HG03175 (cell line): ENCODE results near the gene USP5.
A peak's percentile ranks its signal among the peaks of the same experiment; 100 is the strongest.

Source experiments
- ATAC-seq: cut with Tn5 transposase; IDR thresholded peaks from one replicate; pipeline ENCODE4 v1.9.1; 2021; ENCODE audit warnings: mild to moderate bottlenecking, moderate library complexity; ENCODE audit not compliant: unreplicated experiment

The USP5 gene

DNA sequence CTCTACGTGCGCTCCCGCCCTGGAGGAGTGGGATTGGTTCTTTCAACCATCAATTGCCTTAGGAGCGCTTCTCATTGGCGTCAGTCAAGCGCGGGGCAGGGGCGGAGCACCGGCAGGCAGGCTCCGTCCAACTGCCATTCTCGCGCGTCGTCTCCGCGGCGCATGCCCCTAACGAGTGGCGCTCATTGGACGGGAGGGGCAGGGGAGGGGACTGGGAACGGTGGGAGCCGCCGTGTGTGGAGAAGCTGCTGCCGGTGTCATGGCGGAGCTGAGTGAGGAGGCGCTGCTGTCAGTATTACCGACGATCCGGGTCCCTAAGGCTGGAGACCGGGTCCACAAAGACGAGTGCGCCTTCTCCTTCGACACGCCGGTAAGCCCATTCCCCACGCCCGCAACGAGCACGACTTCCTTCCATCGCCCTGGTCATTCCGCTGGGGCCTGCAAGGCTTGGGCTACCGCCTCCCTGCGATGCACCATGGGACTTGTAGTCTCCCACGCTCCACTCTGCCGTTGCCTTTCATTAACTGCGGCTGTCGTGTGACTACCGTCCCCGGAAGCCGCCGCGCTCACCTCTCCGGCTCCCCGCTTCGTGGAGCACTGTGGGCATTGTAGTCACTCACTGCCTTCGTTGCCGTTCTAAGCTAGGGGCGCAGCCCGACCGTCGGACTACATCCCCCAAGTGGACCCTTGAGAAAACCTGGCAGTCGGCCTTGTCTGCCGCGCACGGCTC, at the start of gene USP5:
Gene USP5 (plus strand): TSS at position 230 of the 730 bp plus-strand sequence. CDS start 30 bp downstream, at position 260.
- ATAC-seq: peak; percentile 78

DNA sequence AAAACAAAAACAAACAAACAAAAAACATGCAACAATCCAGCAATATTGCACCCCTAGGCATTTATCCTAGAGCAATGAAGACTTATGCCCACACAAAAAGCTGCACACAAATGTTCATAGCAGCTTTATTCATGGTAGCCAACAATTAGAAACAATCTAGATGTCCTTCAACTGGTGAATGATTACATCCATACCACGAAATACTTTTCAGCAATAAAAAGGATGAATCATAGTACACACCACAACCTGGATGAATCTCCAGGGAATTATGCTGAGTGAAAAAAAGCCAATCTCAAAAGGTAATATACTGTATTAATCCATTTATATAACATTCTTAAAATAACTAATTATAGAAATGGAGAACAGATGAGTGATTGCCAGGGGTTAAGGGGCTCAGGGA, 44.8 kb upstream of the USP5 start:
- ATAC-seq: no peak

GRCh38 chr12:6809056-6809455, 42.9 kb upstream of the USP5 start:
- no peak for ATAC-seq

GRCh38 chr12:6810758-6811157, 41.2 kb upstream of the USP5 start:
- no peak for ATAC-seq

GRCh38 chr12:6813363-6813762, 38.6 kb upstream of the USP5 start:
- ATAC-seq: no peak

GRCh38 chr12:6816598-6816997, 35.4 kb upstream of the USP5 start:
- ATAC-seq: no peak

- ATAC-seq: no peak
Measured at GRCh38 chr12:6817098-6817497, 34.9 kb upstream of the USP5 start.

GRCh38 chr12:6817662-6818157, 34.2 kb upstream of the USP5 start:
- no peak for ATAC-seq

DNA sequence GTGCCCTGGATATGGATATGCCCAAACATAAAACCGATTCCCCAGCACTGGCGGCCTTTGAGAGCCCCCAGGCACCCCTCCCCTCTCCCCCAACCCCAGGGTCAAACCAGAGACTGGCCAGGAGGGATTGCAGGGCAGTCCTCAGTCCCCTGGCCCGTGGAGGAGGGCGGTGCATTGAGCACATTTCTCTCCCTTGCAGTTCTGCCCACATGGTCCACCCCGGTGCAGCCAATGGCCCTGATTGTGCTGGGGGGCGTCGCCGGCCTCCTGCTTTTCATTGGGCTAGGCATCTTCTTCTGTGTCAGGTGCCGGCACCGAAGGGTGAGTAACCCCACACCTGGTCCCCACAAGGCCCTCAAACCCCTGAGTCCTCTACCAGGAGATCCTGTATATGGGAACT, 33.7 kb upstream of the USP5 start:
- no peak for ATAC-seq

- ATAC-seq: no peak
Measured at GRCh38 chr12:6818645-6819044, 33.3 kb upstream of the USP5 start.

DNA sequence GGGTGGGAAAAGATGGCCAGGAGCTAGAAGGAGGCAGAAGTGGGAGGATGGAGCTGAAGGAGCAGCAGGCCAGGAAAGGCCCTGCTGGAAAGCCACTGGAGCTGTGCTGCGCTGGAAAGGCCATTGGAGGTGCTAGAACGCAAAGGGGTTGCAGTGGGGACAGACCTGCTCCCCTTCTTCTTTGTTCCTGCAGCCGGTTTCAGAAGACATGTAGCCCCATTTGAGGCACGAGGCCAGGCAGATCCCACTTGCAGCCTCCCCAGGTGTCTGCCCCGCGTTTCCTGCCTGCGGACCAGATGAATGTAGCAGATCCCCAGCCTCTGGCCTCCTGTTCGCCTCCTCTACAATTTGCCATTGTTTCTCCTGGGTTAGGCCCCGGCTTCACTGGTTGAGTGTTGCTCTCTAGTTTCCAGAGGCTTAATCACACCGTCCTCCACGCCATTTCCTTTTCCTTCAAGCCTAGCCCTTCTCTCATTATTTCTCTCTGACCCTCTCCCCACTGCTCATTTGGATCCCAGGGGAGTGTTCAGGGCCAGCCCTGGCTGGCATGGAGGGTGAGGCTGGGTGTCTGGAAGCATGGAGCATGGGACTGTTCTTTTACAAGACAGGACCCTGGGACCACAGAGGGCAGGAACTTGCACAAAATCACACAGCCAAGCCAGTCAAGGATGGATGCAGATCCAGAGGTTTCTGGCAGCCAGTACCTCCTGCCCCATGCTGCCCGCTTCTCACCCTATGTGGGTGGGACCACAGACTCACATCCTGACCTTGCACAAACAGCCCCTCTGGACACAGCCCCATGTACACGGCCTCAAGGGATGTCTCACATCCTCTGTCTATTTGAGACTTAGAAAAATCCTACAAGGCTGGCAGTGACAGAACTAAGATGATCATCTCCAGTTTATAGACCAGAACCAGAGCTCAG, 32.6 kb upstream of the USP5 start:
- ATAC-seq: no peak

DNA sequence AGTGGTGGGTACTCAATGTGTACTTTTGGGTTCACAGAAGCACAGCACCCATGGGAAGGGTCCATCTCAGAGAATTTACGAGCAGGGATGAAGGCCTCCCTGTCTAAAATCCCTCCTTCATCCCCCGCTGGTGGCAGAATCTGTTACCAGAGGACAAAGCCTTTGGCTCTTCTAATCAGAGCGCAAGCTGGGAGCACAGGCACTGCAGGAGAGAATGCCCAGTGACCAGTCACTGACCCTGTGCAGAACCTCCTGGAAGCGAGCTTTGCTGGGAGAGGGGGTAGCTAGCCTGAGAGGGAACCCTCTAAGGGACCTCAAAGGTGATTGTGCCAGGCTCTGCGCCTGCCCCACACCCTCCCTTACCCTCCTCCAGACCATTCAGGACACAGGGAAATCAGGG, 31.8 kb upstream of the USP5 start:
- ATAC-seq: no peak

DNA sequence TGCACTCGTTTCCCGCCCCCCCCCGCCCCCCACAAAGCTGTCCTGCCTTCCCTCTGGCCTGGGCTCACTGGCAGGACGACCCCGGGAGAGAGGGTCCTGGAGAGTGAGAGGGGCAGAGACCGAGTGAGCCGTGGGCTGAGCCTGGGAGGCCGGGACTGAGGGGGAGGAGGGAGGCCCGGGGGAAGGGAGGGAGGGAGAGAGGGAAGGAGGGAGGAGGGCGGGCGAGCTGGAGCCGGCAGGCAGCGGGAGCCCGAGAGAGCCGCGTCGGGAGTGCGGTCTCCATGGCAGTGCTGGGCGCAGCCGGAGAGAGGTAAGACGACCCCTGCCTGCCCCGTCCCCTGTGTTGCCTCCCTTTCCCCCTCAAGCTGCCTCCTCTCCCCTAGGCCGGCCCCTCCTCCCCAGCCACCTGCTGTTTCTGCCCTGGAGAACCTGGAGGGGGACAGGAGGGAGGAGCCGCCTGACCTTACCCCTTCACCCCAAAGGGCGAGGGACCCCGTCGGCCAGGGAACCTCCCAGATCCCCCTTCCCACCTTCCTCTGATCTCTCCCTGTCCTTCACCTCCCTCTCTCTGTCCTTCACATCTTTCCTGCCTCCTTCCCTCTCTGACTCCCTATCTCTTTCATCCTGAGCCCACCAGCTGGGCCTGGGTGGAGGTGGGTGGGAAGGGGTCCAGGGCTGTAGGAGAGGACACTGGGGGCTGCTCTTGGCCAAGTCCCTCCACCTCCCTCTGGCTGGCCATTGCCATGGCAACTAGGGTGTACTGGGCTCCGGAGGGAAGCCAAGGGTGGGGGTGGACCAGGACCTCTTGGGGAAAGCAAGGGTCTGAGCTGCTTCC, 30.1 kb upstream of the USP5 start, which contains the start of gene GPR162:
Gene GPR162 (plus strand): TSS at position 231 of the 835 bp plus-strand sequence. CDS start 2,078 bp downstream, outside the sequence.
- ATAC-seq: no peak

- no peak for ATAC-seq
Measured at GRCh38 chr12:6822426-6823135, 29.4 kb upstream of the USP5 start.

- no peak for ATAC-seq
Measured at GRCh38 chr12:6823182-6824084, 28.5 kb upstream of the USP5 start.

GRCh38 chr12:6824085-6824775, 27.7 kb upstream of the USP5 start:
- no peak for ATAC-seq

- no peak for ATAC-seq
Measured at GRCh38 chr12:6824901-6825381, 27.0 kb upstream of the USP5 start.

GRCh38 chr12:6825398-6826124, 26.4 kb upstream of the USP5 start:
- peak; percentile 49 for ATAC-seq
